IMR-90 (cell line): ENCODE data around the gene NT5C1A. TPM values are rescaled to one million over a fixed set of nuclear protein-coding genes. Genes with fewer than 3 reads are reported as not detected.
A peak's percentile ranks its signal among the peaks of the same experiment; 100 is the strongest.

ENCODE experiments used
- ATAC-seq: fragments of 200-7000 bp; cut with Tn5 transposase; 2 replicates; pipeline ENCODE4 v1.9.1; 2020; ENCODE audit warnings: low read depth, mild to moderate bottlenecking, moderate library complexity
- BruUV-seq: library from RNA; stranded (reverse); fragments of 400-500 nt; replicated peaks from 2 replicates; lab custom pipeline; 2021; lab: Mats Ljungman, UMichigan
- CTCF ChIA-PET: fragments of 300-600 bp; formaldehyde crosslinking; extraction: SDS; loops from one replicate; lab custom pipeline; 2021; ENCODE audit warnings: antibody characterized with exemption; lab: Yijun Ruan, JAX
- POLR2A ChIA-PET: fragments of 300-600 bp; sonication (Branson Sonifier 250); formaldehyde crosslinking; loops from one replicate; lab custom pipeline; 2022; ENCODE audit warnings: antibody characterized with exemption; ENCODE audit not compliant: unreplicated experiment; lab: Charles Lee
- DNase-seq: peaks from one replicate; pipeline ENCODE4 v3.0.0; 2013
- H2AFZ ChIP-seq: replicated peaks from 2 replicates; pipeline ENCODE3; 2013; ENCODE audit warnings: low read length, mild to moderate bottlenecking; ENCODE audit not compliant: poor library complexity
- H2AK5ac ChIP-seq: 2 replicates; pipeline ENCODE4 v1.6.1; 2013; ENCODE audit warnings: low read depth, low read length, inconsistent platforms
- H2AK9ac ChIP-seq: replicated peaks from 2 replicates; pipeline ENCODE3; 2013; ENCODE audit warnings: mild to moderate bottlenecking, low read depth, low read length, moderate library complexity; ENCODE audit not compliant: poor library complexity
- H2BK120ac ChIP-seq: 2 replicates; pipeline ENCODE4 v1.6.1; 2013; ENCODE audit warnings: low read depth, low read length, inconsistent platforms
- H2BK15ac ChIP-seq: 3 replicates; pipeline ENCODE4 v1.6.1; 2013; ENCODE audit warnings: low read depth, low read length, inconsistent platforms
- H2BK20ac ChIP-seq: 2 replicates; pipeline ENCODE4 v1.6.1; 2013; ENCODE audit warnings: low read depth, mild to moderate bottlenecking, inconsistent platforms, low read length, moderate library complexity
- H2BK5ac ChIP-seq: 2 replicates; pipeline ENCODE4 v1.6.1; 2013; ENCODE audit warnings: mild to moderate bottlenecking, low read depth, low read length, inconsistent platforms; ENCODE audit not compliant: poor library complexity, severe bottlenecking
- H3K14ac ChIP-seq: replicated peaks from 2 replicates; pipeline ENCODE4 v1.6.1; 2013; ENCODE audit warnings: low read depth, low read length, inconsistent platforms
- H3K18ac ChIP-seq: 2 replicates; pipeline ENCODE4 v1.6.1; 2013; ENCODE audit warnings: low read depth, low read length, control low read depth
- H3K23ac ChIP-seq: 2 replicates; pipeline ENCODE4 v1.6.1; 2013; ENCODE audit warnings: low read depth, low read length, inconsistent platforms
- H3K27ac ChIP-seq: 2 replicates; pipeline ENCODE4 v1.5.1; 2013; ENCODE audit warnings: mild to moderate bottlenecking, control low read depth, low read length; ENCODE audit not compliant: insufficient read depth
- H3K27me3 ChIP-seq: 2 replicates; pipeline ENCODE4 v1.6.1; 2013; ENCODE audit warnings: low read length; ENCODE audit not compliant: control insufficient read depth, insufficient read depth
- H3K36me3 ChIP-seq: 2 replicates; pipeline ENCODE4 v1.6.1; 2013; ENCODE audit warnings: low read length, mixed read lengths; ENCODE audit not compliant: control insufficient read depth, insufficient read depth
- H3K4ac ChIP-seq: 2 replicates; pipeline ENCODE4 v1.6.1; 2013; ENCODE audit warnings: low read depth, low read length, inconsistent platforms
- H3K4me1 ChIP-seq: 2 replicates; pipeline ENCODE4 v1.6.1; 2013; ENCODE audit warnings: low read length, mixed read lengths; ENCODE audit not compliant: control insufficient read depth, insufficient read depth
- H3K4me2 ChIP-seq: 2 replicates; pipeline ENCODE4 v1.6.1; 2013; ENCODE audit warnings: low read depth, mild to moderate bottlenecking, control low read depth, low read length, moderate library complexity
- H3K4me3 ChIP-seq: 2 replicates; pipeline ENCODE4 v1.5.1; 2013; ENCODE audit warnings: low read depth, mild to moderate bottlenecking, control low read depth, low read length, moderate library complexity; ENCODE audit not compliant: insufficient read depth
- H3K56ac ChIP-seq: 2 replicates; pipeline ENCODE4 v1.6.1; 2013; ENCODE audit warnings: low read length, inconsistent platforms; ENCODE audit not compliant: insufficient read depth; ENCODE audit errors: extremely low read depth
- H3K79me1 ChIP-seq, 2 experiments: 2 replicates each; pipeline ENCODE4 v1.6.1; 2013; ENCODE audit warnings: low read length in 2 of 2, inconsistent platforms in 1 of 2, low read depth in 1 of 2
- H3K9ac ChIP-seq: 2 replicates; pipeline ENCODE4 v1.6.1; 2013; ENCODE audit warnings: low read depth, low read length, control low read depth
- H3K9me1 ChIP-seq: 2 replicates; pipeline ENCODE4 v1.6.1; 2013; ENCODE audit warnings: low read length, inconsistent platforms; ENCODE audit not compliant: insufficient read depth
- H3K9me3 ChIP-seq: 2 replicates; pipeline ENCODE4 v1.6.1; 2013; ENCODE audit warnings: low read length; ENCODE audit not compliant: control insufficient read depth, insufficient read depth
- H4K20me1 ChIP-seq: 2 replicates; pipeline ENCODE4 v1.6.1; 2013; ENCODE audit warnings: low read length, inconsistent platforms; ENCODE audit not compliant: insufficient read depth
- H4K5ac ChIP-seq: 2 replicates; pipeline ENCODE4 v1.6.1; 2013; ENCODE audit warnings: mild to moderate bottlenecking, low read depth, low read length, control low read depth
- H4K8ac ChIP-seq, 2 experiments: 2 replicates each; pipeline ENCODE4 v1.6.1; 2013; ENCODE audit warnings: low read depth in 2 of 2, low read length in 2 of 2, control low read depth in 1 of 2, inconsistent platforms in 1 of 2
- H4K91ac ChIP-seq: 2 replicates; pipeline ENCODE4 v1.6.1; 2013; ENCODE audit warnings: low read depth, low read length, inconsistent platforms; ENCODE audit not compliant: insufficient read depth
- CEBPB ChIP-seq: IDR thresholded peaks from 2 replicates; pipeline ENCODE4 v1.6.1; 2012; ENCODE audit warnings: low read depth, low read length, improper control_type of control experiment
- CTCF ChIP-seq: conservative IDR thresholded peaks from 2 replicates; pipeline ENCODE4 v1.5.1; 2012; ENCODE audit warnings: mild to moderate bottlenecking, low read depth, low read length, improper control_type of control experiment
- MAFK ChIP-seq: IDR thresholded peaks from 2 replicates; pipeline ENCODE4 v1.6.1; 2012; ENCODE audit warnings: low read depth, low read length, improper control_type of control experiment
- WGBS, 2 experiments: methylation state at CpG; one replicate each; pipeline versions ENCODE4 v1.1.5 to v1.1.7; 2013; ENCODE audit warnings: missing lambda C conversion rate in 2 of 2; ENCODE audit not compliant: insufficient read length in 1 of 2; ENCODE audit errors: extremely low coverage in 2 of 2; 5-methylcytosine and 5-hydroxymethylcytosine counted together
- dilution Hi-C: fragments of 300-500 bp; cut with HindIII; formaldehyde crosslinking; loops from one replicate; pipeline ENCODE4 v1.14.3; 2018; ENCODE audit warnings: low sequenced_read_pairs; ENCODE audit not compliant: unreplicated experiment
- in situ Hi-C: fragments of 300-500 bp; cut with MboI; formaldehyde crosslinking; loops from 3 replicates; pipeline ENCODE4 v1.14.3; 2019; ENCODE audit warnings: low sequenced_read_pairs, inconsistent platforms, mixed read lengths
- intact Hi-C: fragments of 100-400 bp; cut with micrococcal nuclease; formaldehyde crosslinking; loops from 2 replicates; pipeline ENCODE4 v1.10.0; 2022
- polyA plus RNA-seq, 3 experiments: library from polyadenylated mRNA; depleted of rRNA; stranded (reverse); fragments of >200 nt; gene quantifications; 2 replicates each; pipeline ENCODE4 v1.2.3, GENCODE V29; 2012; ENCODE audit warnings: low replicate concordance in 1 of 3
- total RNA-seq: library from RNA; depleted of rRNA; stranded (reverse); fragments of >200 nt; gene quantifications from 2 replicates; pipeline ENCODE4 v1.2.3, GENCODE V29; 2012
- TF ChIP-seq, protein P1 (sequence below): fragments of 150-350 bp; IDR thresholded peaks from 2 replicates; pipeline ENCODE4 v1.6.1; 2017; ENCODE audit warnings: mild to moderate bottlenecking, antibody characterized with exemption, low read length, low read depth

Gene NT5C1A
- total and polyA plus RNA-seq, 2 of the 4 experiments (the other 2 are of a cell fraction) = not detected

DNA sequence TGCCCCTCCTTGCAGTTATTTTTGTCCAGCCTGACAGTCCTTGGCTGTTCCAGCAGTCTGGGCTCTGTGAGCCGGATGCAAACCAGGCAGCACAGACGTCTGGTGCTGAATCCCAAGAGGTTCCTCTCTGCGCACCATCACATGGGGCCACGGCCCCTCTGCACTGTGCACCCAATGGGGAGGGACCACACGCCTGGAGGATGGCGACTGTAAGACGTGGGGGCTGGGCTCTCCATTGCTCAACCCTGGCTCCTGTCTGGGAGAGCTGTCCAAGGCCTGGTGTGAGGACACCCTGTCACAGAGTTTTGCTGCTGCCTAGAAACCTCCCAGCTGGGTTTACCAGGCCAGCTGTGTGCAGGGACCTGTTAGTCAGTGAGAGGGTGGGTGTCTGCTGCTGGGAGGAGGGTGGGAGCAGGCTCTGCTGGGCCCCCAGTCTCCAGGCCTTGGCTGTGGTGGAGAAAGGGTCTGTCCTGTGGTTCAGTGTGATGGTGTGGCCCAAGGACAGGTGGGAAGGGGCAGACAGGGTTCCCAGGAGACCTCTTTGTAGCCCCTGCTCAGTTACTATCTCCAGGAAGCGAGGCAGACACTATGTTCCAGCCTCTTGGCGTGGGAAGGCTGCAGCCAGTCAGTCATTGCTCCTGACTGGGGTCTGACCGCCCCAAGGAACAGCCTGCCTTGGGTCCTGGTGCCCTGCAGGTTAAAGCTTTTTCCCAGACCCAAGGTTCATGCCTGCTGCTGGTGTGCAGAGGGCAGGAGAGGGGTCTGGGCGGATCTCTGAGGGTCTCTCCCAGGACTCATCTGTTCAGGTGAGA, 46.2 kb downstream of the NT5C1A start:
- H3K4me3 ChIP-seq = no peak overlapping the region
- H2BK15ac ChIP-seq = no peak overlapping the region
- H2BK120ac ChIP-seq = no peak overlapping the region
- no peaks in the 10 kb centered on the region for H3K79me1 ChIP-seq
- peak overlapping the region; percentile 19 for H2AK9ac ChIP-seq
- no peaks in the 10 kb centered on the region for H3K9me3 ChIP-seq
- no peak overlapping the region for H4K91ac ChIP-seq
- no peak overlapping the region for H3K4ac ChIP-seq
- no TSS peak for BruUV-seq
- no peak overlapping the region for H2AFZ ChIP-seq
- dilution Hi-C loops (no loop called here), in situ Hi-C loops (no loop called here), intact Hi-C loops (no loop called here)
- peak; percentile 85 for TF ChIP-seq CEBPB
- TF ChIP-seq CTCF = no peak
- no peak for TF ChIP-seq MAFK
- TF ChIP-seq, protein P1, sequence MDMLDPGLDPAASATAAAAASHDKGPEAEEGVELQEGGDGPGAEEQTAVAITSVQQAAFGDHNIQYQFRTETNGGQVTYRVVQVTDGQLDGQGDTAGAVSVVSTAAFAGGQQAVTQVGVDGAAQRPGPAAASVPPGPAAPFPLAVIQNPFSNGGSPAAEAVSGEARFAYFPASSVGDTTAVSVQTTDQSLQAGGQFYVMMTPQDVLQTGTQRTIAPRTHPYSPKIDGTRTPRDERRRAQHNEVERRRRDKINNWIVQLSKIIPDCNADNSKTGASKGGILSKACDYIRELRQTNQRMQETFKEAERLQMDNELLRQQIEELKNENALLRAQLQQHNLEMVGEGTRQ = peak; percentile 11; the same call in 1 of the 2 replicates
- H4K5ac ChIP-seq = no peak overlapping the region
- POLR2A ChIA-PET = no interaction called here
- no peak overlapping the region for H3K23ac ChIP-seq
- H3K4me1 ChIP-seq = peaks cover 5% of the 10 kb centered on the region; the same call in 1 of the 2 replicates
- no peak overlapping the region for H3K27ac ChIP-seq
- H3K36me3 ChIP-seq = no peaks in the 10 kb centered on the region
- CTCF ChIA-PET = no interaction called here
- H4K20me1 ChIP-seq = no peaks in the 10 kb centered on the region
- H3K4me2 ChIP-seq = no peak overlapping the region
- H2BK5ac ChIP-seq = no peak overlapping the region
- 40% methylated on average over 2 of the region's 11 CpGs; no CpG with 5 or more reads in 1 of the 2 experiments for WGBS, 2 experiments
- H4K8ac ChIP-seq = no peak overlapping the region
- H2AK5ac ChIP-seq = no peak overlapping the region
- H3K9me1 ChIP-seq = no peaks in the 10 kb centered on the region
- H2BK20ac ChIP-seq = no peak overlapping the region
- DNase-seq = peak; percentile 53
- no peak overlapping the region for H3K9ac ChIP-seq
- H3K18ac ChIP-seq = no peak overlapping the region
- no peak overlapping the region for H3K56ac ChIP-seq
- ATAC-seq = peak; percentile 84
- H3K27me3 ChIP-seq = peaks cover 31% of the 10 kb centered on the region
- no peak overlapping the region for H3K14ac ChIP-seq
